HT1080 (cell line): ENCODE data around the gene MOXD1. TPM values are rescaled to one million over a fixed set of nuclear protein-coding genes. Genes with fewer than 3 reads are reported as not detected.

Experiments used
- DNase-seq: peaks from one replicate; pipeline ENCODE4 v3.0.0-alpha.2; 2015; ENCODE audit warnings: low read depth
- total RNA-seq: library from RNA; depleted of rRNA; stranded (reverse); fragments of >200 nt; shearing (Covaris generic); gene quantifications from 2 replicates; pipeline ENCODE4 v1.2.3, GENCODE V29; 2014; rRNA removed

Gene MOXD1
- total RNA-seq, 1 experiment from 2014 or later = 6.1 TPM

DNA sequence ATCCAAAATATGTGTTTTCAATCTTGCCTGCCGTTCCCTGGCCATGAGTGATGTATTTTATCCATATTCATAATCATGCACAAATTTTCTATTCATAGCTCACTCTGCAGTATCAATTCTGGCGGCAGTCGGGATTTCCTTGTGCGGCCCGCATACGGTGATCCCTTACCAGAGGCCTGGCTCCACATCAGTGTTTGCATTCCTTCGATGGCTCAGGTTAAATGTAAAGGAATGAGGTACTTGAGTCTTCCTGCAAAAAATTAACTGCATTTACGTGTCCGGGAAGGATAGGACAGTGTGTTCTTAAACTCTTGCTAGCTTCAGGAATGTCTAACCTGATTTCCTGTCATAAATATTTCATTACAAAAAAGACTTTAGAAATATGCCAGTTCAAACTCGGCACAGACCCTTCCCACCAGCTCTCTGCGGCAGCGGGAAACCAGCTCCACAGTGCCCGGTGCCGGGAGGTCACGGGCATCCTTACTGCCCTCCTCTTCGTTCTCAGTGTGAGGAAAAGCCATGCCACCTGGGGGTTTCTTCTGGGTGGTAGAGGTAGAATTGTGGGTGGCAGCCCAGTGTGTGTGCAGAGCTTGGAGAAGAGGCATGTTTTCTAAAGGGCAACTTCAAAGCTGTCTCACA is 154.5 kb downstream of the MOXD1 start:
- DNase-seq = no peak

DNA sequence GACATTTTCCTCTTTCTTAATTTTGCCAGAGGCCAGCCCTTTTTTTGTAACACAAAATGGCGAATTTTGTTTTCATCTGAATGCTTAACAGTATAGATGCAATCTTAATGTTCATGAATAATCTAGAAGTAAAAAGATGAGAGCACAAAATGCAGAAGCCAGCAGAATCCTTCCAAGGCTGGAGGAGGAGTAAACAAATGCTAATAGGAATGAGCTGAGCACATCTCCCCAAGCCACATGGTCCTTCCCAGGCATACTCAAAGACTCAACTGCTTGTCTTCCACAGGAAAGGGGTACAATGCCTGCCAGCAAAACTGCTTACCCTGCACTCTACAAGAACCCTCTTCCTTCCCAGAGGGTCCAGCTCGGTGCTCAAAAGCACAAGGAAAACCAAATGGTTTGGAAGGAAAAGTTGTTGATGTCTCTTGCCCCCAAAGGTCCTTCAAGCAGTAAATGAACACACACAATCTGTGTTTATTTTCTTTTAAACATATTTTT is 155.1 kb downstream of the MOXD1 start:
- no peak for DNase-seq

Other genes with a start within 250 kb of the MOXD1 start
- 19.7 and 23.4 TPM in 2 replicates for gene STX7, start 111.6 kb upstream of the MOXD1 start, total RNA-seq
- gene TAAR9, start 136.8 kb upstream of the MOXD1 start, total RNA-seq = not detected in 2 replicates
- not detected in 2 replicates for gene TAAR8, start 151.2 kb upstream of the MOXD1 start, total RNA-seq
- gene TAAR6, start 168.8 kb upstream of the MOXD1 start, total RNA-seq = not detected in 2 replicates
- gene TAAR5, start 188.3 kb upstream of the MOXD1 start, total RNA-seq = not detected in 2 replicates
- not detected in 2 replicates for gene TAAR2, start 222.8 kb upstream of the MOXD1 start, total RNA-seq